HG03196 (cell line): ENCODE data around the gene TSPAN3.

Source experiments
- ATAC-seq: cut with Tn5 transposase; IDR thresholded peaks from one replicate; pipeline ENCODE4 v1.9.1; 2021; ENCODE audit not compliant: unreplicated experiment

The TSPAN3 gene

GRCh38 chr15:77012868-77013267 lies 58.0 kb downstream of the TSPAN3 start:
- ATAC-seq = no peak

- ATAC-seq = no peak
Observed at GRCh38 chr15:77012117-77012712, 58.7 kb downstream of the TSPAN3 start.

GRCh38 chr15:77010857-77011256 lies 60.1 kb downstream of the TSPAN3 start:
- no peak for ATAC-seq

- ATAC-seq = no peak
Observed at GRCh38 chr15:77010312-77010686, 60.6 kb downstream of the TSPAN3 start.

GRCh38 chr15:77009646-77010311 lies 61.1 kb downstream of the TSPAN3 start:
- no peak for ATAC-seq

GRCh38 chr15:77009176-77009575 lies 61.7 kb downstream of the TSPAN3 start:
- no peak for ATAC-seq

GRCh38 chr15:77004189-77004588 lies 66.7 kb downstream of the TSPAN3 start:
- no peak for ATAC-seq

GRCh38 chr15:77002954-77003912 lies 67.7 kb downstream of the TSPAN3 start:
- no peak for ATAC-seq

- no peak for ATAC-seq
Observed at GRCh38 chr15:77002436-77002835, 68.5 kb downstream of the TSPAN3 start.

- no peak for ATAC-seq
Observed at GRCh38 chr15:77001966-77002365, 68.9 kb downstream of the TSPAN3 start.

- no peak for ATAC-seq
Observed at GRCh38 chr15:77001351-77001750, 69.6 kb downstream of the TSPAN3 start.

GRCh38 chr15:76999996-77000395 lies 70.9 kb downstream of the TSPAN3 start:
- no peak for ATAC-seq

GRCh38 chr15:76998663-76999285 lies 72.1 kb downstream of the TSPAN3 start:
- ATAC-seq = no peak

- no peak for ATAC-seq
Observed at GRCh38 chr15:76996526-76997401, 74.1 kb downstream of the TSPAN3 start.

- no peak for ATAC-seq
Observed at GRCh38 chr15:76996076-76996525, 74.8 kb downstream of the TSPAN3 start.

- ATAC-seq = peak; percentile 58
Observed at GRCh38 chr15:76994971-76995945, 75.7 kb downstream of the TSPAN3 start, which contains the start of gene PSTPIP1. TSS of gene PSTPIP1 (plus strand) at chr15:76995126. CDS start at chr15:76995574, 448 bp downstream.

GRCh38 chr15:76994496-76994895 lies 76.4 kb downstream of the TSPAN3 start:
- ATAC-seq = no peak

GRCh38 chr15:76994001-76994400 lies 76.9 kb downstream of the TSPAN3 start:
- ATAC-seq = no peak

- ATAC-seq = no peak
Observed at GRCh38 chr15:76993114-76993725, 77.7 kb downstream of the TSPAN3 start.
